Lung (tissue), 12 donors: ENCODE results near the gene USP6NL. TPM values are rescaled to one million over a fixed set of nuclear protein-coding genes. Genes with fewer than 3 reads are reported as not detected.

Source experiments
- ATAC-seq: fragments of 200-7000 bp; cut with Tn5 transposase; one replicate; pipeline ENCODE4 v1.9.1; 2020; ENCODE audit warnings: moderate number of reproducible peaks; ENCODE audit not compliant: insufficient read depth, low FRiP score
- DNase-seq, 3 donors: peaks; one replicate each; pipeline ENCODE4 v3.0.0-alpha.2; 2013 to 2017
- H3K27ac ChIP-seq, 2 donors: one replicate each; pipeline ENCODE4 v1.5.1; 2013; ENCODE audit warnings: mild to moderate bottlenecking in 2 of 2, moderate library complexity in 2 of 2, control low read depth in 1 of 2, inconsistent platforms in 1 of 2, low read depth in 1 of 2, low read length in 1 of 2
- H3K27me3 ChIP-seq, 3 donors: one replicate each; pipeline ENCODE4 v1.5.1; 2013; ENCODE audit warnings: low read length in 2 of 3; ENCODE audit not compliant: control insufficient read depth in 3 of 3, insufficient read depth in 3 of 3
- H3K36me3 ChIP-seq, 4 donors: one replicate each; pipeline ENCODE4 v1.5.1; 2013; ENCODE audit warnings: low read length in 4 of 4, mild to moderate bottlenecking in 1 of 4, moderate library complexity in 1 of 4; ENCODE audit not compliant: control insufficient read depth in 4 of 4, insufficient read depth in 4 of 4
- H3K4me1 ChIP-seq, 5 donors: one replicate each; pipeline ENCODE4 v1.5.1; 2013; ENCODE audit warnings: low read length in 5 of 5, mild to moderate bottlenecking in 2 of 5, moderate library complexity in 1 of 5; ENCODE audit not compliant: control insufficient read depth in 5 of 5, insufficient read depth in 5 of 5
- H3K4me3 ChIP-seq: one replicate; pipeline ENCODE4 v1.5.1; 2013; ENCODE audit warnings: mild to moderate bottlenecking, control low read depth, moderate library complexity
- H3K9ac ChIP-seq, 2 donors: one replicate each; pipeline ENCODE4 v1.5.1; 2013; ENCODE audit warnings: low read length in 2 of 2, control low read depth in 1 of 2; ENCODE audit not compliant: insufficient read depth in 1 of 2
- H3K9me3 ChIP-seq, 4 donors: one replicate each; pipeline ENCODE4 v1.5.1; 2013; ENCODE audit warnings: low read length in 3 of 4, mild to moderate bottlenecking in 1 of 4, moderate library complexity in 1 of 4; ENCODE audit not compliant: control insufficient read depth in 4 of 4, insufficient read depth in 3 of 4
- WGBS, 2 donors: extraction: QIAGEN DNeasy Blood & Tissue Kit; methylation state at CpG; one replicate each; pipeline ENCODE4 v1.1.7; 2013; 5-methylcytosine and 5-hydroxymethylcytosine counted together
- polyA plus RNA-seq, 2 donors: library from polyadenylated mRNA; stranded (reverse); fragments of 200-250 nt; gene quantifications; one replicate each; pipeline ENCODE4 v1.2.1, GENCODE V29; 2013
- total RNA-seq, 2 donors: library from RNA; depleted of rRNA in 1 of 2; stranded (reverse); fragments of >200 nt in 1 of 2; gene quantifications; one replicate each; pipeline ENCODE4 v1.2.1, GENCODE V29; 2014 to 2021
- TF ChIP-seq, protein P1 (sequence below): IDR thresholded peaks from 2 replicates; pipeline ENCODE4 v1.5.1; 2012; ENCODE audit warnings: mild to moderate bottlenecking; ENCODE audit errors: control extremely low read depth, extremely low read depth
- donor health status: control.
- donor health status: control.
- donor health status: Bipolar disorder and iron deficiency.
- donor health status: healthy.
- donor health status: DM: yes; HTN: yes; CAD: no.

The USP6NL gene
- total and polyA plus RNA-seq, 4 donors: 5.4 to 41.7 (median 13.4) TPM

DNA sequence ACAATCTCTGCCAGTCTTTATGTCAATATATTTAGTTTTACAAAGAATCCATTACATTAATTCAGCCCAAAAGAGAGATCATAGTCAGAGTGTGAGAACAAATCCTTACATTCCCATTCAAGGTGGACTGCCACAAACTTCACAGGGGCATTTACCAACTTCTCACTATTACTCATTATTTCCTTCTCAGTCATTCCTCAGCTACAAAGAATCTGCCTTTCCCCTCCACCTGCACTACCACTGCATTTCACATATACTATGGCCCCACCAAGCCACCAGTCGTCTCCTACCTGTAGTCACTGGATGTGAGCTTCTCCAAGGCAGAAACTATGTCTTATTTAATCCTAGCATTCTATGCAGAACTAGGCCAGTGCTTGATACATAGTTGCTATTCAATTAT is 94.3 kb downstream of the USP6NL start:
- WGBS, 2 donors: 46 to 88% methylated on average over 1 of the region's 1 CpG
- DNase-seq: no peak
- Histone ChIP-seq H3K27me3 (no peaks in the 10 kb centered on the region), H3K9ac (no peak overlapping the region), H3K4me1 (peaks cover 0 to 9% (median 3%) of the 10 kb centered on the region in 5 donors), H3K27ac (no peak overlapping the region), H3K4me3 (no peak overlapping the region), H3K9me3 (no peaks in the 10 kb centered on the region), H3K36me3 (peaks cover 0 to 2% (median 0%) of the 10 kb centered on the region in 4 donors)
- TF ChIP-seq, protein P1, sequence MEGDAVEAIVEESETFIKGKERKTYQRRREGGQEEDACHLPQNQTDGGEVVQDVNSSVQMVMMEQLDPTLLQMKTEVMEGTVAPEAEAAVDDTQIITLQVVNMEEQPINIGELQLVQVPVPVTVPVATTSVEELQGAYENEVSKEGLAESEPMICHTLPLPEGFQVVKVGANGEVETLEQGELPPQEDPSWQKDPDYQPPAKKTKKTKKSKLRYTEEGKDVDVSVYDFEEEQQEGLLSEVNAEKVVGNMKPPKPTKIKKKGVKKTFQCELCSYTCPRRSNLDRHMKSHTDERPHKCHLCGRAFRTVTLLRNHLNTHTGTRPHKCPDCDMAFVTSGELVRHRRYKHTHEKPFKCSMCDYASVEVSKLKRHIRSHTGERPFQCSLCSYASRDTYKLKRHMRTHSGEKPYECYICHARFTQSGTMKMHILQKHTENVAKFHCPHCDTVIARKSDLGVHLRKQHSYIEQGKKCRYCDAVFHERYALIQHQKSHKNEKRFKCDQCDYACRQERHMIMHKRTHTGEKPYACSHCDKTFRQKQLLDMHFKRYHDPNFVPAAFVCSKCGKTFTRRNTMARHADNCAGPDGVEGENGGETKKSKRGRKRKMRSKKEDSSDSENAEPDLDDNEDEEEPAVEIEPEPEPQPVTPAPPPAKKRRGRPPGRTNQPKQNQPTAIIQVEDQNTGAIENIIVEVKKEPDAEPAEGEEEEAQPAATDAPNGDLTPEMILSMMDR: no peak
- ATAC-seq: no peak

DNA sequence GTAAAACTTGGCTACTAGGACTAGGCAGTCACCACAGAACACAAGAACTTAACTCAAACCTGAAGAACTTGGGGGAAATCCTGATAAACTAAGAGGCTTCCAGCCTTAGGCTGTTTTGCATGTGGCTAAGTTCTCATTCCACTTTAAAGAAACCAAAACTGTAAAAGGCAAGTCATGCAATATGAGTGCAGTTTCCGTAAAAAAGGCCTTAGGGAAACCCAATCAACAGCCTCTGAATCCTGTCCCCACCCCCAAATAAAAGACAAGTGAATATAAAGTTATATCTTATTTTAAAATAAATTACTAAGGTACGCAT is 95.1 kb downstream of the USP6NL start:
- no peak for DNase-seq
- TF ChIP-seq, protein P1: no peak
- WGBS, 2 donors: 72 to 76% methylated on average over 2 of the region's 2 CpGs
- Histone ChIP-seq H3K9me3 (no peaks in the 10 kb centered on the region), H3K4me3 (no peak overlapping the region), H3K27ac (no peak overlapping the region), H3K4me1 (peaks cover 0 to 9% (median 0%) of the 10 kb centered on the region in 5 donors), H3K36me3 (peaks cover 0 to 2% (median 0%) of the 10 kb centered on the region in 4 donors), H3K9ac (no peak overlapping the region), H3K27me3 (no peaks in the 10 kb centered on the region)
- no peak for ATAC-seq

DNA sequence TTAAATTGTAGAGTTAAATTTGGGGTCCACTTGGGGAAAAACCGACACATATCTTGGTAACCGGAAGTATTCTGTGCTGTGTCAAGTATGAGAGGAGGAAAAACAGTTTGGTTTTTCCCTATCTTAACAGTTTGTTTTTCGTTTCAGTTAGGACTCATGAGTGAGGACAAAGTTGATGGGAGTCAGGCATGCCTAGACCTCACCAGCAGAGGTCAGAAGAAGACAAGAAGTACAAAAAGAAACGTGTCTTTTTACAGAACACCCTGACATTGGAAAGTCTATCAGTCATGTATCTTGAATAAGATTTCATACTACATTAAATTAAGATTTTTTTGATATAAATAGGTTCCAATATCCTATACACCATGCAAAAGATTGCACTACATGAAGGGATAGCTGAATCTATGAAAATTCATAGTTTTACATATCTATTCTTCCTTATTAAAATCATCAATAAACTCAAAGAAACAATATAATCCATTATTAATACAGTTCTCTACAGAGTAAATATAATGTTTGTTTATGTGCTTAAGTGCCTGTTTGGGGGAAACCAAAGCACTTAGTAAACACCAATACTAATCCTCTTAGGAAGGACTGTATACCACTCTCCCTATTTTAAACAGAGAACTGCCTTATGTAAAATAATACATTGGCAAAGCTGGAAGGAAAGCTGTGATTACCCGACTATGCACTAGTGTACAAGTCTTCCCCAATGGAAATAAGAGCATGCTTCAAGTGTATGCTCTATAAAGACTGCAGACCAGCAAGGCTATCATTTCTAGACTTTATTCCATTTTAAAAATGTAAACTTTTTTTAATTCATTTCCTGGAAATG is 95.6 kb downstream of the USP6NL start:
- WGBS, 2 donors: 10 to 13% methylated on average over 5 of the region's 5 CpGs
- H3K9me3 ChIP-seq: no peaks in the 10 kb centered on the region
- TF ChIP-seq, protein P1: peak; percentile 85
- no peak overlapping the region for H3K4me3 ChIP-seq
- ATAC-seq (peak; percentile 77), DNase-seq (peak; percentile 54 to 81 (median 79))
- H3K27me3 ChIP-seq: no peaks in the 10 kb centered on the region
- no peak overlapping the region for H3K27ac ChIP-seq
- peaks cover 0 to 2% (median 0%) of the 10 kb centered on the region in 4 donors for H3K36me3 ChIP-seq
- peaks cover 0 to 9% (median 0%) of the 10 kb centered on the region in 5 donors for H3K4me1 ChIP-seq
- H3K9ac ChIP-seq: no peak overlapping the region

DNA sequence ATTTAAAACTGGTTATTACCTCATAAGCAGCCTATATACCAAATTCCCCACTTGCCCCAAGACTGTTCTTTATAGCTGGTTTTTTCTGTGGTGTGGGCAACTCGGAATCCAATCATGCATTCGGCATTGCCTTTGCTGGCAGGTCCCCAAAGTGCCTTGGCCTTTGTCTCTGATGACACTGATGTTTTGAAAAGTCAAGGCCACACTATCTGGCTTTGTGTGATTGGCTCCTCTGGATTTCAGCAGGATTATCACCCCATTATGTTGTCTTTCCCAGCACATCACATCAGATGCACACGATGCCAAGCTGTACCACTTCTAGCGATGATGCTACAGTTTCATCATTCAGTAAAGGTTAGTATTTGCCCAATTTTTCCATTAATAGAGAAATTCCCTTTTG is 97.7 kb downstream of the USP6NL start:
- H3K9ac ChIP-seq: no peak overlapping the region
- ATAC-seq (no peak), DNase-seq (no peak)
- no peaks in the 10 kb centered on the region for H3K27me3 ChIP-seq
- TF ChIP-seq, protein P1: no peak
- H3K36me3 ChIP-seq: peaks cover 0 to 1% (median under 1%) of the 10 kb centered on the region in 4 donors
- H3K4me1 ChIP-seq: peaks cover 0 to 2% (median 0%) of the 10 kb centered on the region in 5 donors
- no peaks in the 10 kb centered on the region for H3K9me3 ChIP-seq
- 95% methylated on average over 4 of the region's 4 CpGs for WGBS, 2 donors
- no peak overlapping the region for H3K4me3 ChIP-seq
- no peak overlapping the region for H3K27ac ChIP-seq
